H1 (cell line): ENCODE measurements around the gene SGMS1. TPM values are rescaled to one million over a fixed set of nuclear protein-coding genes. Genes with fewer than 3 reads are reported as not detected.

Source experiments
- CTCF ChIA-PET: fragments of 300-600 bp; sonication (Branson Sonifier 250); formaldehyde crosslinking; loops from one replicate; lab custom pipeline; 2021; ENCODE audit not compliant: partially characterized antibody; lab: Charles Lee
- POLR2A ChIA-PET: fragments of 300-600 bp; sonication (Branson Sonifier 250); formaldehyde crosslinking; loops from one replicate; lab custom pipeline; 2021; ENCODE audit warnings: inconsistent platforms; ENCODE audit not compliant: partially characterized antibody; lab: Charles Lee
- DNase-seq, 2 experiments: peaks; one replicate each; pipeline versions ENCODE4 v3.0.0 to v3.0.0-alpha.2; 2010 to 2022; ENCODE audit warnings: low spot score in 2 of 2, low read depth in 1 of 2, mixed read lengths in 1 of 2
- FAIRE-seq: peaks from 2 replicates; lab custom pipeline; 2011; peaks lifted over from hg19 to GRCh38; lab: Jason Lieb, UNC
- H2AFZ ChIP-seq: 2 replicates; pipeline ENCODE4 v1.8.1; 2012; ENCODE audit warnings: low read length, inconsistent platforms
- H2AK5ac ChIP-seq: 2 replicates; pipeline ENCODE4 v1.6.1; 2013; ENCODE audit warnings: low read depth, low read length
- H2BK120ac ChIP-seq: replicated peaks from 2 replicates; pipeline ENCODE3; 2013; ENCODE audit warnings: low read depth, low read length, inconsistent platforms
- H2BK12ac ChIP-seq: 2 replicates; pipeline ENCODE4 v1.6.1; 2013; ENCODE audit warnings: low read depth, low read length
- H2BK15ac ChIP-seq: 2 replicates; pipeline ENCODE4 v1.6.1; 2013; ENCODE audit warnings: low read length
- H2BK20ac ChIP-seq: 2 replicates; pipeline ENCODE4 v1.6.1; 2013; ENCODE audit warnings: low read length
- H2BK5ac ChIP-seq: 2 replicates; pipeline ENCODE4 v1.6.1; 2013; ENCODE audit warnings: low read depth, low read length
- H3K14ac ChIP-seq: 2 replicates; pipeline ENCODE4 v1.6.1; 2013; ENCODE audit warnings: inconsistent platforms; ENCODE audit not compliant: insufficient read length
- H3K18ac ChIP-seq: 2 replicates; pipeline ENCODE4 v1.6.1; 2013; ENCODE audit warnings: low read length; ENCODE audit errors: extremely low read depth
- H3K23ac ChIP-seq: 2 replicates; pipeline ENCODE4 v1.6.1; 2013; ENCODE audit warnings: inconsistent platforms; ENCODE audit not compliant: insufficient read length
- H3K23me2 ChIP-seq: 2 replicates; pipeline ENCODE4 v1.6.1; 2013; ENCODE audit warnings: low read depth, low read length
- H3K27ac ChIP-seq: 2 replicates; pipeline ENCODE4 v1.6.1; 2011; ENCODE audit warnings: low read depth, low read length, inconsistent platforms
- H3K27me3 ChIP-seq, 4 experiments: replicated peaks in 1 of 4; 1 replicate in 1 of 4; 2 replicates in 3 of 4; pipeline versions ENCODE4 v1.6.1 to v1.8.1; 2011 to 2013; ENCODE audit warnings: low read length in 3 of 4, mild to moderate bottlenecking in 3 of 4, inconsistent platforms in 2 of 4, mixed read lengths in 2 of 4, moderate library complexity in 1 of 4; ENCODE audit not compliant: control insufficient read depth in 3 of 4, insufficient read depth in 3 of 4; ENCODE audit errors: extremely low read depth in 1 of 4
- H3K36me3 ChIP-seq, 4 experiments: 2 replicates each; pipeline versions ENCODE4 v1.6.1 to v1.8.1; 2011 to 2013; ENCODE audit warnings: mild to moderate bottlenecking in 4 of 4, low read length in 3 of 4, moderate library complexity in 2 of 4, control low read depth in 1 of 4, inconsistent platforms in 1 of 4; ENCODE audit not compliant: insufficient read depth in 4 of 4, control insufficient read depth in 2 of 4
- H3K4ac ChIP-seq: replicated peaks from 2 replicates; pipeline ENCODE3; 2013; ENCODE audit warnings: low read length, low read depth, mixed read lengths, inconsistent platforms; ENCODE audit not compliant: insufficient read length
- H3K4me1 ChIP-seq, 4 experiments: replicated peaks in 1 of 4; 1 replicate in 1 of 4; 2 replicates in 3 of 4; pipeline versions ENCODE4 v1.6.1 to v1.8.1; 2011 to 2013; ENCODE audit warnings: low read length in 3 of 4, inconsistent platforms in 2 of 4, mixed read lengths in 1 of 4; ENCODE audit not compliant: insufficient read depth in 4 of 4, control insufficient read depth in 3 of 4
- H3K4me2 ChIP-seq, 2 experiments: 2 replicates each; pipeline versions ENCODE4 v1.6.1 to v1.8.1; 2011 to 2013; ENCODE audit warnings: low read depth in 2 of 2, low read length in 2 of 2, control low read depth in 1 of 2, inconsistent platforms in 1 of 2, mild to moderate bottlenecking in 1 of 2; ENCODE audit not compliant: insufficient read depth in 1 of 2
- H3K4me3 ChIP-seq, 4 experiments: fragments of 200-600, 300-600 bp in 1 of 4; sonication (generic), shearing (Covaris generic), sonication (Bioruptor Twin) in 1 of 4; 2 replicates each; pipeline versions ENCODE4 v1.5.1 to v1.8.1; 2011 to 2016; ENCODE audit warnings: low read length in 4 of 4, low read depth in 3 of 4, control low read depth in 2 of 4, inconsistent platforms in 2 of 4, mild to moderate bottlenecking in 2 of 4, mixed read lengths in 1 of 4, moderate library complexity in 1 of 4; ENCODE audit not compliant: insufficient read depth in 2 of 4; ENCODE audit errors: extremely low read depth in 1 of 4
- H3K56ac ChIP-seq: replicated peaks from 2 replicates; pipeline ENCODE3; 2013; ENCODE audit warnings: low read depth, mild to moderate bottlenecking, mixed read lengths, low read length, inconsistent platforms; ENCODE audit not compliant: insufficient read length
- H3K79me1 ChIP-seq: 2 replicates; pipeline ENCODE4 v1.6.1; 2013; ENCODE audit warnings: low read depth, low read length, control low read depth
- H3K79me2 ChIP-seq, 2 experiments: 2 replicates each; pipeline versions ENCODE4 v1.6.1 to v1.8.1; 2012 to 2013; ENCODE audit warnings: low read length in 2 of 2, mild to moderate bottlenecking in 2 of 2, inconsistent platforms in 1 of 2; ENCODE audit not compliant: insufficient read depth in 2 of 2, control insufficient read depth in 1 of 2
- H3K9ac ChIP-seq, 4 experiments: replicated peaks in 1 of 4; 1 replicate in 1 of 4; 2 replicates in 3 of 4; pipeline versions ENCODE4 v1.6.1 to v1.8.1; 2011 to 2013; ENCODE audit warnings: low read depth in 3 of 4, low read length in 3 of 4, control low read depth in 2 of 4, mild to moderate bottlenecking in 2 of 4, moderate library complexity in 2 of 4, inconsistent platforms in 1 of 4; ENCODE audit errors: extremely low read depth in 1 of 4
- H3K9me3 ChIP-seq, 2 experiments: 2 replicates each; pipeline versions ENCODE4 v1.6.1 to v1.8.1; 2012 to 2013; ENCODE audit warnings: mild to moderate bottlenecking in 2 of 2, moderate library complexity in 2 of 2, control low read depth in 1 of 2, inconsistent platforms in 1 of 2, low read depth in 1 of 2, low read length in 1 of 2, mixed read lengths in 1 of 2; ENCODE audit not compliant: insufficient read depth in 2 of 2
- H4K20me1 ChIP-seq, 2 experiments: replicated peaks in 1 of 2; 2 replicates each; pipeline versions ENCODE3 to v1.8.1; 2011 to 2013; ENCODE audit warnings: inconsistent platforms in 2 of 2, low read length in 2 of 2, mild to moderate bottlenecking in 1 of 2; ENCODE audit not compliant: insufficient read depth in 2 of 2, control insufficient read depth in 1 of 2
- H4K5ac ChIP-seq: 2 replicates; pipeline ENCODE4 v1.6.1; 2013; ENCODE audit warnings: low read length, low read depth, mixed read lengths, inconsistent platforms; ENCODE audit not compliant: insufficient read length
- H4K8ac ChIP-seq: 2 replicates; pipeline ENCODE4 v1.8.0; 2013; ENCODE audit warnings: mild to moderate bottlenecking, moderate library complexity, low read length, inconsistent platforms; ENCODE audit not compliant: insufficient read depth; ENCODE audit errors: extremely low read depth
- H4K91ac ChIP-seq: replicated peaks from 2 replicates; pipeline ENCODE3; 2013; ENCODE audit warnings: low read length, mixed read lengths, inconsistent platforms; ENCODE audit not compliant: insufficient read length
- ASH2L ChIP-seq: fragments of 200-600, 300-600 bp; sonication (generic); IDR thresholded peaks from one replicate; pipeline ENCODE4 v1.7.1; 2017; ENCODE audit warnings: low read length
- ATF3 ChIP-seq: IDR thresholded peaks from 2 replicates; pipeline ENCODE4 v1.6.1; 2011; ENCODE audit warnings: low read depth, mild to moderate bottlenecking, low read length; ENCODE audit not compliant: insufficient read depth
- BACH1 ChIP-seq: IDR thresholded peaks from 2 replicates; pipeline ENCODE4 v1.6.1; 2012; ENCODE audit warnings: low read length, improper control_type of control experiment
- CBX5 ChIP-seq: fragments of 300-800, 300-1000 bp; sonication (generic); IDR thresholded peaks from 2 replicates; pipeline ENCODE4 v1.7.1; 2016; ENCODE audit warnings: antibody characterized with exemption, low read length, low read depth
- CREB1 ChIP-seq: IDR thresholded peaks from 2 replicates; pipeline ENCODE4 v1.6.1; 2012; ENCODE audit warnings: inconsistent platforms
- GABPA ChIP-seq: IDR thresholded peaks from 2 replicates; pipeline ENCODE4 v1.6.1; 2011; ENCODE audit warnings: mild to moderate bottlenecking, low read length, moderate library complexity, borderline replicate concordance; ENCODE audit not compliant: insufficient read depth
- HDAC2 ChIP-seq, 2 experiments: fragments of 300-600 bp in 1 of 2; sonication (generic) in 1 of 2; IDR thresholded peaks; 2 replicates each; pipeline ENCODE4 v1.6.1; 2011 to 2012; ENCODE audit warnings: low read depth in 2 of 2, low read length in 2 of 2, mild to moderate bottlenecking in 2 of 2, moderate library complexity in 2 of 2, borderline replicate concordance in 1 of 2, inconsistent platforms in 1 of 2
- JUN ChIP-seq: IDR thresholded peaks from 2 replicates; pipeline ENCODE4 v1.6.1; 2011; ENCODE audit warnings: low read depth, mild to moderate bottlenecking, improper control_type of control experiment, low read length
- KDM1A ChIP-seq: fragments of 200-600, 300-600 bp; sonication (generic); IDR thresholded peaks from 2 replicates; pipeline ENCODE4 v1.7.1; 2016; ENCODE audit warnings: mild to moderate bottlenecking, low read length, borderline replicate concordance
- KDM5A ChIP-seq: fragments of 200-600 bp; IDR thresholded peaks from 2 replicates; pipeline ENCODE4 v1.7.1; 2012; ENCODE audit warnings: mild to moderate bottlenecking, low read length, inconsistent platforms, mixed read lengths
- RAD21 ChIP-seq, 2 experiments: IDR thresholded peaks in 1 of 2; conservative IDR thresholded peaks in 1 of 2; 2 replicates each; pipeline ENCODE4 v1.6.1; 2011; ENCODE audit warnings: low read depth in 2 of 2, low read length in 2 of 2, improper control_type of control experiment in 1 of 2, inconsistent platforms in 1 of 2, mild to moderate bottlenecking in 1 of 2, moderate library complexity in 1 of 2
- RFX5 ChIP-seq: IDR thresholded peaks from 2 replicates; pipeline ENCODE4 v1.6.1; 2011; ENCODE audit warnings: low read depth, low read length, improper control_type of control experiment, borderline replicate concordance
- SIN3A ChIP-seq, 2 experiments: IDR thresholded peaks in 1 of 2; conservative IDR thresholded peaks in 1 of 2; 2 replicates each; pipeline ENCODE4 v1.6.1; 2011 to 2012; ENCODE audit warnings: low read length in 2 of 2, improper control_type of control experiment in 1 of 2, low read depth in 1 of 2, mild to moderate bottlenecking in 1 of 2
- SP1 ChIP-seq: IDR thresholded peaks from 2 replicates; pipeline ENCODE4 v1.6.1; 2011; ENCODE audit warnings: low read depth, low read length
- WGBS, 2 experiments: shearing (Covaris generic) in 1 of 2; methylation state at CpG; one replicate each; pipeline versions ENCODE4 v1.1.6 to v1.1.7; 2013 to 2015; ENCODE audit warnings: low lambda C conversion rate in 2 of 2, mixed read lengths in 2 of 2, inconsistent platforms in 1 of 2, low coverage in 1 of 2, missing lambda C conversion rate in 1 of 2; ENCODE audit not compliant: insufficient replicate concordance in 2 of 2, insufficient coverage in 1 of 2, insufficient read length in 1 of 2; ENCODE audit errors: extremely low coverage in 1 of 2, missing lambda C conversion rate in 1 of 2; 5-methylcytosine and 5-hydroxymethylcytosine counted together
- polyA plus RNA-seq, 7 experiments: library from polyadenylated mRNA; depleted of rRNA in 3 of 7; stranded (reverse) in 5 of 7; unstranded in 2 of 7; fragments of >200 nt in 5 of 7; fragments of 200-250 nt in 2 of 7; gene quantifications; 1 replicate in 5 of 7; 2 replicates in 1 of 7; 4 replicates in 1 of 7; pipeline versions ENCODE4 v1.2.1 to v1.2.3, GENCODE V29; 2011 to 2013; ENCODE audit warnings: missing spikeins in 2 of 7, mixed read lengths in 2 of 7
- total RNA-seq: library from RNA; stranded (reverse); fragmentation: NEBNext Ultra II Directional; extraction: Animal tissue kit (Norgen Biotek cat#: 25700); gene quantifications from 2 replicates; pipeline ENCODE4 v1.2.1, GENCODE V29; 2021

Gene SGMS1
- total and polyA plus RNA-seq, 2 of the 8 experiments (the other 6 are each of a cell fraction or from before 2014, with no cell fraction given): 6.0 to 15.6 TPM

- Histone ChIP-seq H3K23me2 (no peaks in the 10 kb centered on the region), H3K23ac (no peak overlapping the region), H3K27ac (no peak overlapping the region), H3K27me3 (no peaks in the 10 kb centered on the region), H3K14ac (no peak overlapping the region), H4K20me1 (no peaks in the 10 kb centered on the region), H2BK12ac (no peak overlapping the region), H4K91ac (no peak overlapping the region), H4K5ac (no peak overlapping the region), H3K4me3 (no peak overlapping the region), H3K79me1 (no peaks in the 10 kb centered on the region), H3K56ac (no peak overlapping the region), H4K8ac (no peak overlapping the region), H2BK120ac (no peak overlapping the region), H2BK15ac (no peak overlapping the region), H2BK5ac (no peak overlapping the region), H2BK20ac (no peak overlapping the region), H2AFZ (no peak overlapping the region), H3K9me3 (no peaks in the 10 kb centered on the region), H3K18ac (no peak overlapping the region), H3K9ac (no peak overlapping the region), H3K36me3 (no peaks in the 10 kb centered on the region), H3K4ac (no peak overlapping the region), H2AK5ac (no peak overlapping the region), H3K4me1 (peaks cover 0 to 15% (median 8%) of the 10 kb centered on the region in 4 experiments; a peak in 4 of 7 replicates), H3K79me2 (peaks cover 0 to 4% of the 10 kb centered on the region in 2 experiments; a peak in 3 of 4 replicates), H3K4me2 (no peak overlapping the region)
- WGBS, 2 experiments: 88% methylated on average over 1 of the region's 1 CpG; no CpG with 5 or more reads in 1 of the 2 experiments
- ChIA-PET POLR2A (interaction anchor here (1.1 kb wide), 1 partner anchor 157 kb away, joined by 3 read pairs; no protein-coding TSS in a partner anchor), CTCF (no interaction called here)
- DNase-seq (no peak), FAIRE-seq (no peak)
- no peak for TF ChIP-seq RAD21 (IDR thresholded peaks at IDR 0.05 in 1 of 2, conservative IDR thresholded peaks at IDR 0.05 in 1 of 2; ENCODE audit: low read depth in 2 of 2, low read length in 2 of 2)
- TF ChIP-seq CBX5: no peak
- TF ChIP-seq RFX5: no peak
- TF ChIP-seq KDM1A: no peak
- TF ChIP-seq JUN: no peak
- no peak for TF ChIP-seq SP1
- no peak for TF ChIP-seq ATF3
- no peak for TF ChIP-seq BACH1
- TF ChIP-seq SIN3A (conservative IDR thresholded peaks at IDR 0.05 in 1 of 2, IDR thresholded peaks at IDR 0.05 in 1 of 2; ENCODE audit: low read depth in 1 of 2, low read length in 2 of 2): no peak
- no peak for TF ChIP-seq KDM5A
- TF ChIP-seq GABPA: no peak
- no peak for TF ChIP-seq CREB1
- TF ChIP-seq HDAC2 (IDR thresholded peaks at IDR 0.05; ENCODE audit: borderline replicate concordance in 1 of 2, low read depth in 2 of 2, low read length in 2 of 2): no peak
- no peak for TF ChIP-seq ASH2L
Observed at GRCh38 chr10:50467209-50467608, 156.5 kb downstream of the SGMS1 start.
